Activated CD4-positive, CD25-positive, alpha-beta regulatory T cell (primary cell): ENCODE measurements around the gene CSH1.
"Not testable (repeated sequence)": the region's sequence is repeated elsewhere in the genome, so short reads cannot be mapped to it uniquely, and the experiment has no call there.

Source experiments
- DNase-seq, 4 experiments: peaks; one replicate each; lab custom pipeline; 2025; lab: John Stamatoyannopoulos, UW

CSH1 gene

DNA sequence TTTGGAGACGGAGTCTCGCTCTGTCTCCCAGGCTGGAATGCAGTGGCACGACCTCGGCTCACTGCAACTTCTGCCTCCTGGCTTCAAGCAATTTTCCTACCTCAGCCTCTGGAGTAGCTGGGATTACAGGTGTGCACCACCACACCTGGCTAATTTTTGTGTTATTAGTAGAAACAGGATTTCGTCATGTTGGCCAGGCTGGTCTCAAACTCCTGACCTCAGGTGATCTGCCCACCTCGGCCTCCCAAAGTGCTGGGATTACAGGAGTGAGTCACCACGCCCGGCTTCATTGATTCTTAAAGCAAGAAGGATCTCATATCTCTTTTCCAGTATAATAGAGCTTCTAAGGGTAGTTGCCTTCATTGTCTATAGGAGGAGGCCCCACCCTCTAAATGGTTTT lies 8.4 kb upstream of the CSH1 start:
- not testable (repeated sequence) for DNase-seq

DNA sequence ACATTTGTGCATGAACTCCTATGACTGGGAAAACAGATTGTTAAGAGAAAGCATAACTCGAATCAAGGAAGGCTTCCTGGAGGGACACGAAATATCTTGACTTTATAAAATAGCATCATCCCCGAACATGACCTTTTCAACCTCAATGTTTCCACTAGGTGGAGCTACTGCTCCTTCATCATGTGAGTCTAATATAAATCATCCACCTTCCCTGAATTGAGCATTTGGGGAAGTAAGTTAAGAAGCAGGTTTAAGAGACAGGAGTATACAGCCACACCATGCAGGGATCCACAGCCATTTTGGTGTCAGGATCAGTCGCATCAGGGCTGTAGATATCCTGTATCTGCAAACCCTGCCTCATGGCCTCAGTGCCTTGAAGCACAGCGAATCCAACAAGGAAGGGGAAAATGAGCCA lies 7.4 kb upstream of the CSH1 start:
- DNase-seq, result not testable (repeated sequence)

DNA sequence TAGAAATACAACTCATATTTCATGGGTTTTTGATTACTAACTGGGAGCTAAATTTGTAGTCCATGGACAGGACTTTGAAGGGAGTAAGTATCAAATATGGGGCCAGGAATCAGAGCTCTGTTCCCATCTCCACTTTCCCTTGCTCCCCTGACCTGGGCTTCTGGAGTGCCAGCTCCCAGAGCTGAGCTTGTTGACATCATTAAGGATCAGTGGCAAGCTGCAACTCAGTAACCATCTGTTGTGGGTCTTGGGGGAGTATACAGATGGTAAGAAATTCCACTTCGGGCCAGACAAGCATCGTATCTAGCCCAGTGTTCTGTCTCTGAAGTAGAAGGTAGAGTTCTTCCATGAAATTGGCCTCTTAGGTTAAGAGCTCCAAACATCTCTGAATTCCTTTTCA lies 5.6 kb upstream of the CSH1 start:
- DNase-seq, result not testable (repeated sequence)

DNA sequence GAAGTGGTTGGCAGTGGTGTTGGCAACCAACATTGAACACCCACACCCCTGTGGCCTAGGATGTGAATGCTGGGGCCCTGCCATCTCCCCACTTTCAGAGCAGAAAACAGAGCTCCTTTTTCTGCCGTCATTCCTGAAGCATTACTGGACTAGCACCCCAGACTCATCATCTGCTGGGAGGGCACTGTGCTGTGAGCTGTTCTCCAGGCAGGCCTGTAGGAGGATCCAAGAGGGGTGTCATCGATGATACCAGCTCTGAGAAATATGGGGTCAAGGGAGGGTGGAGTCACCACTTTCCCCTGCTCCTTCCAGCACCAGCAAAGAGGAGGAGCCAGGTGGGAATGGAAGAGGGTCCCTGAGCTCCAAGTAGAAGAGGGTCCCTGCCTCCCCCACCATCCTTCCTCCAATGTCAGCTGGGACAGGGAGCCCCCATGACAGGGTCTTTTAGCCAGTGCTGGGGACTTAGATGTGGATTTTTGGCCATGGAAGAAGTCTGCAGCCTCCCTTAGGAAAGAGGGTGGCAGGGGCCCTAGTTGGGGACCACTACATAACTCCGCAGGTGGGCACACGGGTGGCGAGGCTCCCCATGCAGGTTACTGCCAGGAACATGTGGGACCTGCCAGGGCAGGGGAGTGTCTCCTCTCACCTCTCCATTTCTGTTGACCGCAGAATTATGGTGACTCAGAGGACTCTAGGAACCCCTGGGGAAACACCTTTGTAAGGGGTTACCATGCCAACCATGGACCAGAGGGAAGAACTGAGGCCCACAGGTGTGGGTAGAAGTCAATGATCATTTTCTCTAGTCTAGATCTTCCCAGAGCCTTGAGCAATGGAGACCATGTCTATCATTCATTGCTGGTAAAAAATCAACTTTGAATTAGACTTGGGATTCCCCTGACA lies 2.8 kb upstream of the CSH1 start:
- not testable (repeated sequence) for DNase-seq

DNA sequence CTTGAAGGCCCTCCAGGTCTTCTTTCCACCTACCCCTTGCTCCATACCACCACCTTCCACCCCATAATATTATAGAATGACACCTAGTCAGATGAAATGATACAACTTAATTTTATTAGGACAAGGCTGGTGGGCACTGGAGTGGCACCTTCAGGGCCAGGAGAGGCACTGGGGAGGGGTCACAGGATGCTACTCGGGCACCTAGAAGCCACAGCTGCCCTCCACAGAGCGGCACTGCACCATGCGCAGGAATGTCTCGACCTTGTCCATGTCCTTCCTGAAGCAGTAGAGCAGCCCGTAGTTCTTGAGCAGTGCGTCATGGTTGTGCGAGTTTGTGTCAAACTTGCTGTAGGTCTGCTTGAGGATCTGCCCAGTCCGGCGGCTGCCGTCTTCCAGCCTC lies 1.6 kb downstream of the CSH1 start:
- not testable (repeated sequence) for DNase-seq

DNA sequence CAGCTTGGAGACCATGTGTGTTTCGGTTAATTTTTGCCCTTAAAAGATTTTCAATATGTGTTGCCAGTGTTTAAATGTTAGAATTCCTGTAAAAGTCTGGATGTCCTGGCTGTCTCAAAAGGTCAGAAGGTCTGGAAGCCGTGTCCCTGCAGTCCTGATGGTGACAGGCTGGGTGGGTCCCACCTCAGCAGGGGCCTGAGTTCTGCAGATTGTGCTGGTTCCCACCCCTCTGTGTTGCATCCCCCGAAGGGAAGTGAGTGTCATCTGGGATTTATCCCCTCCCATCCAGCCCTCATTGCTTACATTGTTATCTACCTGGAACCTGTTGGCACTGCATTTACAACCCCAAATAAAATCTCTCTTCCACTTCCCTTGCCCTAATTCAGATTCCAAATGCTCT lies 2.4 kb downstream of the CSH1 start:
- DNase-seq, result not testable (repeated sequence)

DNA sequence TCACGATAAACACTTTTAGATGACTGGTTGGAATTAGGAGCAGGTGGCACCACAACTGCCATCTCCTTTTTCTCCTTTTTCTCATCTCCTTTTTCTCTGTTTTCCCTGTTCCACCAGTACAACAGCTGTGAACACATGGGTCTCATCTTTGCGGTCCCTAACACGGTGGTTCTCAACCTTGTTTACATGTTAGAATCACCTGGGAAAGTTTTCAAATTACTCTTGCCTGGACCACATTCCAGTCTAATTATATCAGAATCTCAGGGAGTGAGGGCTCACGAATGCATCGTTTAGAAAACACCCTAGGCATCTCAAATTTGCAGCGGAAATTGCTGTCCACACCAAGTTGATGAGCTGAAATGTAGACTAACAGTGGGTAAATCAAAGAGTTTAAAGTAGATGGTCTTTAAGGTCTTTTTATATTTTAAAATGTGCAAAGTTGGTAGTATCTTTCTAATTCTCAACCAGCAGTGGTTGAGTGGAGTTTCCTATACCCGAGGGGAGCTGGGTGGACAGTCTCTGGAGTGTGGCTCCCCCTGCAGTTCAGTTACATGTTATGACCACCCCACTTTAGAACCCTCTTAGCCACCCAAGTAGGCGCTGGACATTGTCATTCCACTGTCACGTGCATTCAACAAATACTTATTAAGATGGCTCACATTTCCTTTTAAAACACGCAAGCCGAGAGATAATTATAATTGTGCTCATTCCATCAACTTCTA lies 3.9 kb downstream of the CSH1 start:
- DNase-seq, result not testable (repeated sequence)

DNA sequence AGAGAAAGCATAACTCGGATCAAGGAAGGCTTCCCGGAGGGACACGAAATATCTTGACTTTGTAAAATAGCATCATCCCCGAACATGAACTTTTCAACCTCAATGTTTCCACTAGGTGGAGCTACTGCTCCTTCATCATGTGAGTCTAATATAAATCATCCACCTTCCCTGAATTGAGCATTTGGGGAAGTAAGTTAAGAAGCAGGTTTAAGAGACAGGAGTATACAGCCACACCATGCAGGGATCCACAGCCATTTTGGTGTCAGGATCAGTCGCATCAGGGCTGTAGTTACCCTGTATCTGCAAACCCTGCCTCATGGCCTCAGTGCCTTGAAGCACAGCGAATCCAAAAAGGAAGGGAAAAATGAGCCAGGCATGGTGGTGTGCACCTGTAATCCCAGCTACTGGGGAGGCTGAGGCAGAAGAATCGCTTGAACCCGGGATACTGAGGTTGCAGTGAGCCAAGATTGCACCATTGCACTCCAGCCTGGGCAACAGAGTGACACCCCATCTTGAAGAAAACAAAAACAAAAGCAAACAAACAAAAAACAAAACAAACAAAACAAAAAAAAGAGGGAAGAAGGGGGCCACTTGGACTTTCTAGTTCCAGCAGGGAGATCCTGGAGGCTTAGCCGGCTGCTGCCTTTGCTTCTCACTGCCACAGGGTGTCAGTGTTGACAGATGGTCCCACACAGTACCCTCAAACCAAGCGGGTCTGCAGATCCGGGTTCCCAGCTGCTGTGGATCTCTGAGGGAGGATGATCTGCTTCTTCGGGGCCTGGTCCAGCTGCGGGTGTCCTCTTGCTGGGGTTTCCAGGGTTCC lies 7.1 kb downstream of the CSH1 start:
- DNase-seq, result not testable (repeated sequence)

DNA sequence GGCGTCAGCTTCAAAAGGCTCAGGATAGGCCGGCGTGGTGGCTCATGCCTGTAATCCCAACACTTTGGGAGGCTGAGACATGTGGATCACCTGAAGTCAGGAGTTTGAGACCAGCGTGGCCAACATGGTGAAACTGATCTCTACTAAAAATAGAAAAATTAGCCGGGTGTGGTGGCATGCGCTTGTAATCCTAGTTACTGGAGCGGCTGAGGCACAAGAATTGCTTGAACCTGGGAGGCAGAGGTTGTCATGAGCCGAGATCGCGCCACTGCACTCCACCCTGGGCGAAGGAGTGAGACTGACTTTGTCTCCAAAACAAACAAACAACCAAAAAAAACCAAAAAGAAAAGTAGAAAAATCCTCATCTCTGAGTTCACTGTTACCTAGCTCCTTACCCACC lies 11.3 kb downstream of the CSH1 start:
- DNase-seq, result not testable (repeated sequence)

DNA sequence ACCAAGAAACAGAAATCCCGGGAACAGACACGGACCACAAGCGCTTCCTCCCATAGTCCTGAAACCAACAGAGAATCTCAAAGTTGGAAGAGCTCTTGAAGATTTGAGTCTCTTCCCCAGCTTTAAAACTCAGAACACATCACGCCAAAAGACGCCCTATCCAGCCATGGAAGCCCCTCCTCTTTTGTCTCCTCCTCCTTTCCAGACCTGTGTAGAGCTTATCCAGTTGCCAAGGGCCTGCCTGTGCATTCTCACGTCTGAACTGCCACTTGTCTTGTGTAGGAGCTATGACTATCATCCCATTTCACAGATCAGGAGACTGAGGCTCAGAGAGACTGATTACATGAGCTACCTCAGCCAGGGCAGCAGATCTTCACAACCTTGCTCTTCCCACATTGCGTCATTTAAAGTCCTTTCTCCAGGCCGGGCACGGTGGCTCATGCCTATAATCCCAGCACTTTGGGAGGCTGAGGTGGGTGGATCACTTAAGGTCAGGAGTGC lies 13.7 kb downstream of the CSH1 start:
- DNase-seq, result not testable (repeated sequence)

DNA sequence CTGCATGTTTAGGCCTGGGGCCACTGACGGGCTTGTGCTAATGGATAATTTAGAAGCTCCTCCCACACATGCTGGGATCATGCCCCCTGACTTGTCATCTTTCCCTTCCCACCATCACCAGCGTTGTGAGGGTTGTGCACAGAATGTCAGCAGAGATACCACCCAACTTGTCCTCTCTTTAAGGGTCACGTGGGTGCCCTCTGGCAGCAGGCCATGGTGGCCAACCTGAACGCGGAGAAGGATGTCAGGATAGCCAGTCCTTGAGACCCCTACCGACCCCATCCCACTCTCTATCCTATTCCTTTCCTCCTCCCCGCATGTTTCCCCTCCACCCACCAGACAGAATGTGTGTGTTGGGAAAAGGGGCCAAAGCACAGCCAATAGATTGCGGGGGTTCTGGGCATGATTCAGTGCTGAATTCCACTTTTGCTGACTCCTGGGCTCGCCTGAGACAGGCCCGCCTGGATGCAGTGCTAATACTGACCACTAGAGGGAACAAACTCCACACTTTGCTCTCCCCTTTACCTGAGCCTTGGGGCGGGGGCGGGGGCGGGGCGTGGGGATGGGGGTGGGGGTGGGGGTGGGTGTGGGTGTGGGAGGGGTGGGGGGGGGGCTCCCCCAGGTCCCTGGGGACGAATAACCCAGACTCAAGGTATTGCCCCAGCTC lies 14.3 kb downstream of the CSH1 start, which contains the start of gene GH2:
Gene GH2 (minus strand): TSS at position 10 of the 667 bp plus-strand sequence. CDS start 143 bp downstream, outside the sequence.
- peak; percentile 29 to 39 (median 37) for DNase-seq

DNA sequence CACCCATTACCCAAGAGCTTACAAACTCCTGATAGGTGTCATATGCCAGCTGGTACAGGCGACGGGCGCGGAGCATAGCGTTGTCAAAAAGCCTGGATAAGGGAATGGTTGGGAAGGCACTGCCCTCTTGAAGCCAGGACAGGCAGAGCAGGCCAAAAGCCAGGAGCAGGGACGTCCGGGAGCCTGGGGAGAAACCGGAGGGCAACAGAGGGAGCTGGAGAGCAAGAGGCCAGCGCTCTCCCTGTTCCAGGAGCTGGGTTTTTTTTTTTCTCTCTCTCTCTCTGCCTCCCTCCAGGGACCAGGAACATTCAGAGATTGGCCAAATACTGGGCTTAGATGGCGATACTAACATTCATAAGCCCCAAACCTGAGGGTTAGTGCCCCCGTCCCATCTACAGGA lies 15.0 kb downstream of the CSH1 start:
- DNase-seq, result not testable (repeated sequence)

DNA sequence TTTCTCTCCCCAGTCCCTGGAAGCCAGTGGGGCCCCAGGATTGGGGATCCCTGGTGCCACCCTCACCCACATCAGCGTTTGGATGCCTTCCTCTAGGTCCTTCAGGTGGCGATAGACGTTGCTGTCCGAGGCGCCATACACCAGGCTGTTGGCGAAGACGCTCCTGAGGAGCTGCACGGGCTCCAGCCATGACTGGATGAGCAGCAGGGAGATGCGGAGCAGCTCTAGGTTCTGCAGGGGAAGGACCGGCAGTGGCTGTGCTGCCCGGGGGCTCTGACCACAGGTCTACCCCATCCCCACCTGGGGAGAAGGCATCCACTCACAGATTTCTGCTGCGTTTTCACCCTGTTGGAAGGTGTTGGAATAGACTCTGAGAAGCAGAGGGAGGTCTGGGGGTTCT lies 15.7 kb downstream of the CSH1 start:
- no peak for DNase-seq

DNA sequence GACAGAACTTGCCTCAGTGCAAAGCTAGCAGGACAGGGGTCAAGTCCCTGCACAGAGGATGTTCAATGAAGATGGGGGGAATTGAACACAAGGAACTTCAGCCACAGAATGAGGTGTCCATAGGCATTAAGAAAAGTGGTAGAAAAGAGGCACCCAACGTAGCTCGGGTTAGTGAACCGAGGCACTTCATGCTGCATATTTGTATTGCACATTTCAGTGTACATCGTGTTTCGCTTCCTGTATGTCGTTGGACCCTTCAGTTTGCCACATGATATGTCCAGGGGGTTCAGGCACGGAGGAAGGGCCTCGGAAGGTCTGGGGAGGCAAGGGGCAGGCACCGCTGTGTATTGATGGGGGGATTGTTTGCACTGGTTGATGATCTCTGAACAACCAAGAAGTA lies 18.0 kb downstream of the CSH1 start:
- not testable (repeated sequence) for DNase-seq

DNA sequence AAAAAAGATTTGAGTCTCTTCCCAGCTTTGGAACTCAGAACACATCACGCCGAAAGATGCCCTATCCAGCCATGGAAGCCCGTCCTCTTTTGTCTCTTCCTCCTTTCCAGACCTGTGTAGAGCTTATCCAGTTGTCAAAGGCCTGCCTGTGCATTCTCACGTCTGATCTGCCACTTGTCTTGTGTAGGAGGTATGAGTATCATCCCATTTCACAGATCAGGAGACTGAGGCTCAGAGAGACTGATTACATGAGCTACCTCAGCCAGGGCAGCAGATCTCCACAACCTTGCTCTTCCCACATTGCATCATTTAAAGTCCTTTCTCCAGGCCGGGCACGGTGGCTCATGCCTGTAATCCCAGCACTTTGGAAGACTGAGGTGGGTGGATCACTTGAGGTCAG lies 21.7 kb downstream of the CSH1 start:
- DNase-seq, result not testable (repeated sequence)

DNA sequence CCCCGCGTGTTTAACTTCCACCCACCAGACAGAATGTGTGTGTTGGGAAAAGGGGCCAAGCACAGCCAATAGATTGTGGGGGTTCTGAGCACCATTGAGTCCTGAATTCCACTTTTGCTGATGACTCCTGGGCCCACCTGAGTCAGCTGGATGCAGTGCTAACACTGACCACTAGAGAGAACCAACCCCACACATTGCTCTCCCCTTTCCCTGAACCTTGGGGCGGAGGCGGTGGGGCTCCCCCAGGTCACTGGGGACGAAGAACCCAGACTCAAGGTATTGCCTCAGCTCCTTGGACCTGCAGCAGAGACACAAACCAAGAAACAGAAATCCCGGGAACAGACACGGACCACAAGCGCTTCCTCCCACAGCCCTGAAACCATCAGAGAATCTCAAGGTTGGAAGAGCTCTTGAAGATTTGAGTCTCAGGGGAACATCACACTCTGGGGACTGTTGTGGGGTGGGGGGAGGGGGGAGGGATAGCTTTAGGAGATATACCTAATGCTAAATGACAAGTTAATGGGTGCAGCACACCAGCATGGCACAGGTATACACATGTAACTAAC lies 22.2 kb downstream of the CSH1 start:
- not testable (repeated sequence) for DNase-seq

DNA sequence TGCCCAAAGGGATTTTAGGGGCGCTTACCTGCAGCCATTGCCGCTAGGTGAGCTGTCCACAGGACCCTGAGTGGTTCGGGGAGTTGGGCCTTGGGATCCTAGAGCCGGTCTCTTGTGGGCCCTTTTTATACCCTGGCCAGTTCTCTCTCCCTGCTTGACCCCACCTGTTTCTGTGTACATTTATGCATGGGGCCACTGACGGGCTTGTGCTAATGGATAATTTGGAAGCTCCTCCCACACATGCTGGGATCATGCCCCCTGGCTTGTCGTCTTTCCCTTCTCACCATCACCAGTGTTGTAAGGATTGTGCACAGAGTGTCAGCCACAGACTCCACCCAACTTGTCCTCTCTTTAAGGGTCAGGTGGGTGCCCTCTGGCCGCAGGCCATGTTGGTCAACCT lies 22.8 kb downstream of the CSH1 start, which contains the start of gene CSH2:
Gene CSH2 (minus strand): TSS at position 101 of the 400 bp plus-strand sequence. CDS start 63 bp downstream, at position 38.
- not testable (repeated sequence) for DNase-seq

DNA sequence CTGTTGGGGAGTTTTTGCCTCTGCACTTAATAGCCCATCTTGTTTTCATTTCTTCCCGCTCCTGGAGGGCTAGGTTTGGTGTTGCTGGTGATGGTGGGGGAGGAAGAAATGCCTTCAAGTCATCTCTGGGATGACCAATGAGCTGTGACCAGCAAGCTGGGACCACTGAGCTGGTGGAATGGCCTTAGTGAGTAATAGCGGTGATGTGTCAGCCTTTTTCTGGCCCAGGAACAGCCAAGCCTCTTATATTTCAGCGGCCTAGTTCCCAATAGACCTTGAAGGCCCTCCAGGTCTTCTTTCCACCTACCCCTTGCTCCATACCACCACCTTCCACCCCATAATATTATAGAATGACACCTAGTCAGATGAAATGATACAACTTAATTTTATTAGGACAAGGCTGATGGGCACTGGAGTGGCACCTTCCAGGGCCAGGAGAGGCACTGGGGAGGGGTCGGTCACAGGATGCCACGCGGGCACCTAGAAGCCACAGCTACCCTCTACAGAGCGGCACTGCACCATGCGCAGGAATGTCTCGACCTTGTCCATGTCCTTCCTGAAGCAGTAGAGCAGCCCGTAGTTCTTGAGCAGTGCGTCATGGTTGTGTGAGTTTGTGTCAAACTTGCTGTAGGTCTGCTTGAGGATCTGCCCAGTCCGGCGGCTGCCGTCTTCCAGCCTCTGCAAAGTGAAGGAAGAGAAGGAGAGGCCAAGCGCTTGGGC lies 24.6 kb downstream of the CSH1 start:
- not testable (repeated sequence) for DNase-seq

DNA sequence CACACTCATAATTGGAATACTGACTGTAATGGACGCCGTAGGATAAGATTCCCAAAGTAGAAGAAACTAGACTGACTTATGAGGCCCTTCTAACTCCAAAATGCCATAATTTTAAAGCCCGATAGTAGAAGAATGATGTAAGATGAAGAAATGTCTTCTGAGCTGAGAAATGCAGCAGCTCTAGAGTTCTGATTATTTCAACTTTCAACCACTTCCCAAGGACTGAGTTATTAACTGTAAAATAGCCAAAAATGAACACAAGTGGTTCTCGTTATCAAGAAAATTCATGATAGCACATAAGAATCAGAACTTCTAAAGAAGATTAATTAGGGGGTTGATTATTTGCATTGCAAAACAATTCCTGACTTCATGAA lies 26.1 kb downstream of the CSH1 start:
- DNase-seq, result not testable (repeated sequence)
